ENCODE results near the gene IFI44. TPM values are rescaled to one million over a fixed set of nuclear protein-coding genes. Genes with fewer than 3 reads are reported as not detected.

IFI44 gene
- polyA plus RNA-seq, 1 donor (not counting 4 experiments of a cell fraction or from before 2014, with no cell fraction given): 97.0 TPM

DNA sequence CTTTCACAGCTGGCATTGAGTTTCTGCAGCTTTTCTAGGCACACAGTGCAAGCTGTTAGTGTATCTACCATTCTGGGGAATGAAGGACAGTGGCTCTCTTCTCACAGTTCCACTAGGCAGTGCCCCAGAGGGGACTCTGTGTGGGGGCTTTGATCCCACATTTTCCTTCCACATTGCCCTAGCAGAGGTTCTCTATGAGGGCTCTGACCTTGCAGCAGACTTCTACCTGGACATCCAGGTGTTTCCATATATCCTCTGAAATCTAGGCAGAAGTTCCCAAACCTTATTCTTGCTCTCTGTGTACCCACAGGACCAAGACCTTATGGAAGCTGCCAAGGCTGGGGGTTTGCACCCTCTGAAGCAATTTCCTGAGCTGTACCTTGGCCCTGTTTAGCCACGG, 2.4 kb upstream of the IFI44 start:
- DNase-seq (ENCODE audit: low read depth, low spot score): no peak
- FAIRE-seq: no peak
- Histone ChIP-seq H3K4me1 (ENCODE audit: control insufficient read depth, extremely low read depth, insufficient read depth, low read length) (no peaks in the 10 kb centered on the region), H3K27me3 (ENCODE audit: control insufficient read depth, extremely low read depth, insufficient read depth, low read length) (no peaks in the 10 kb centered on the region), H2AFZ (ENCODE audit: control insufficient read depth, low read length) (no peak overlapping the region), H4K20me1 (ENCODE audit: control insufficient read depth, extremely low read depth, insufficient read depth, low read length) (no peaks in the 10 kb centered on the region), H3K9ac (ENCODE audit: control insufficient read depth, extremely low read depth, insufficient read depth, low read length) (no peak overlapping the region), H3K9me3 (ENCODE audit: control insufficient read depth, low read depth, low read length) (no peaks in the 10 kb centered on the region), H3K4me2 (ENCODE audit: control insufficient read depth, extremely low read depth, insufficient read depth, low read depth, low read length) (no peak overlapping the region), H3K4me3 (ENCODE audit: control insufficient read depth in 2 of 3, extremely low read depth in 1 of 3, insufficient read depth in 2 of 3, low read depth in 1 of 3, low read length in 3 of 3) (no peak overlapping the region), H3K27ac (ENCODE audit: control insufficient read depth, insufficient read depth, low read length) (no peak overlapping the region), H3K36me3 (ENCODE audit: control insufficient read depth in 2 of 2, extremely low read depth in 1 of 2, insufficient read depth in 2 of 2, low read length in 2 of 2) (no peaks in the 10 kb centered on the region), H3K79me2 (ENCODE audit: control insufficient read depth, insufficient read depth, low read length) (peaks cover 10% of the 10 kb centered on the region), H3K9me1 (ENCODE audit: control insufficient read depth, extremely low read depth, insufficient read depth, low read length) (no peaks in the 10 kb centered on the region)
- dilution Hi-C loops (cut with MboI; ENCODE audit: extremely low pct_ligation_motif_present, low sequenced_read_pairs): no loop called here
- TF ChIP-seq EZH2 (IDR thresholded peaks at IDR 0.05; ENCODE audit: low read length): no peak
- TF ChIP-seq, protein P1, sequence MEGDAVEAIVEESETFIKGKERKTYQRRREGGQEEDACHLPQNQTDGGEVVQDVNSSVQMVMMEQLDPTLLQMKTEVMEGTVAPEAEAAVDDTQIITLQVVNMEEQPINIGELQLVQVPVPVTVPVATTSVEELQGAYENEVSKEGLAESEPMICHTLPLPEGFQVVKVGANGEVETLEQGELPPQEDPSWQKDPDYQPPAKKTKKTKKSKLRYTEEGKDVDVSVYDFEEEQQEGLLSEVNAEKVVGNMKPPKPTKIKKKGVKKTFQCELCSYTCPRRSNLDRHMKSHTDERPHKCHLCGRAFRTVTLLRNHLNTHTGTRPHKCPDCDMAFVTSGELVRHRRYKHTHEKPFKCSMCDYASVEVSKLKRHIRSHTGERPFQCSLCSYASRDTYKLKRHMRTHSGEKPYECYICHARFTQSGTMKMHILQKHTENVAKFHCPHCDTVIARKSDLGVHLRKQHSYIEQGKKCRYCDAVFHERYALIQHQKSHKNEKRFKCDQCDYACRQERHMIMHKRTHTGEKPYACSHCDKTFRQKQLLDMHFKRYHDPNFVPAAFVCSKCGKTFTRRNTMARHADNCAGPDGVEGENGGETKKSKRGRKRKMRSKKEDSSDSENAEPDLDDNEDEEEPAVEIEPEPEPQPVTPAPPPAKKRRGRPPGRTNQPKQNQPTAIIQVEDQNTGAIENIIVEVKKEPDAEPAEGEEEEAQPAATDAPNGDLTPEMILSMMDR (optimal IDR thresholded peaks at IDR 0.05 in 1 of 3, IDR thresholded peaks at IDR 0.05 in 1 of 3, conservative IDR thresholded peaks at IDR 0.05 in 1 of 3; ENCODE audit: extremely low read depth in 1 of 3, insufficient read depth in 2 of 3, low read length in 3 of 3): no peak

DNA sequence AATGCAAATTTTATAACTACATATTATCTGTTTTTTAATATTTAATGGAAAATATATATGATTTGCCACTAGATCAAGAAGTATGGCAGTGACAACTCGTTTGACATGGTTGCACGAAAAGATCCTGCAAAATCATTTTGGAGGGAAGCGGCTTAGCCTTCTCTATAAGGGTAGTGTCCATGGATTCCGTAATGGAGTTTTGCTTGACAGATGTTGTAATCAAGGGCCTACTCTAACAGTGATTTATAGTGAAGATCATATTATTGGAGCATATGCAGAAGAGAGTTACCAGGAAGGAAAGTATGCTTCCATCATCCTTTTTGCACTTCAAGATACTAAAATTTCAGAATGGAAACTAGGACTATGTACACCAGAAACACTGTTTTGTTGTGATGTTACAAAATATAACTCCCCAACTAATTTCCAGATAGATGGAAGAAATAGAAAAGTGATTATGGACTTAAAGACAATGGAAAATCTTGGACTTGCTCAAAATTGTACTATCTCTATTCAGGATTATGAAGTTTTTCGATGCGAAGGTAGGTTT, 556 bp downstream of the IFI44 start:
- Histone ChIP-seq H3K27ac (ENCODE audit: control insufficient read depth, insufficient read depth, low read length) (no peak overlapping the region), H2AFZ (ENCODE audit: control insufficient read depth, low read length) (peak overlapping the region; percentile 14), H3K4me3 (ENCODE audit: control insufficient read depth in 2 of 3, extremely low read depth in 1 of 3, insufficient read depth in 2 of 3, low read depth in 1 of 3, low read length in 3 of 3) (peak overlapping the region in 2 of 3 experiments; percentile 42 to 79), H3K9me1 (ENCODE audit: control insufficient read depth, extremely low read depth, insufficient read depth, low read length) (no peaks in the 10 kb centered on the region), H4K20me1 (ENCODE audit: control insufficient read depth, extremely low read depth, insufficient read depth, low read length) (no peaks in the 10 kb centered on the region), H3K4me2 (ENCODE audit: control insufficient read depth, extremely low read depth, insufficient read depth, low read depth, low read length) (peak overlapping the region; percentile 58), H3K79me2 (ENCODE audit: control insufficient read depth, insufficient read depth, low read length) (peaks cover 10% of the 10 kb centered on the region), H3K36me3 (ENCODE audit: control insufficient read depth in 2 of 2, extremely low read depth in 1 of 2, insufficient read depth in 2 of 2, low read length in 2 of 2) (no peaks in the 10 kb centered on the region), H3K9ac (ENCODE audit: control insufficient read depth, extremely low read depth, insufficient read depth, low read length) (no peak overlapping the region), H3K4me1 (ENCODE audit: control insufficient read depth, extremely low read depth, insufficient read depth, low read length) (no peaks in the 10 kb centered on the region), H3K9me3 (ENCODE audit: control insufficient read depth, low read depth, low read length) (no peaks in the 10 kb centered on the region), H3K27me3 (ENCODE audit: control insufficient read depth, extremely low read depth, insufficient read depth, low read length) (no peaks in the 10 kb centered on the region)
- dilution Hi-C loops (cut with MboI; ENCODE audit: extremely low pct_ligation_motif_present, low sequenced_read_pairs): no loop called here
- TF ChIP-seq EZH2 (IDR thresholded peaks at IDR 0.05; ENCODE audit: low read length): no peak
- no peak for DNase-seq (ENCODE audit: low read depth, low spot score)
- FAIRE-seq: no peak

DNA sequence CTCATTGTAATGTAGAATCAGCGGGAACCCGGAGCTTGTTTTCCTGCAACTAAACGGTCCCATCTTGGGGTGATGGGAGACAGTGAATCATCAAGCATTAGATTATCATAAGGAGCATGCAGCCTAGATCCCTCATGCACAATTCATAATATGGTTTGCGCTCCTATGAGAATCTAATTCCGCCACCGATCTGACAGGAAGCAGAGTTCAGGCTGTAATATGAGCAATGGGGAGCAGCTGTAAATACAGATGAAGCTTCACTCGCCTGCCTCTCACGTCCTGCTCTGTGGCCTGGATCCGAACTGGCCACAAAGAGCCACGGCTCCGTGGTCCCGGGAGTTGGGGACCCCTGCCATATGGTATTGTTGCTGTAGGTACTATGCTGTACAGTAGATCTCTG, 1.6 kb downstream of the IFI44 start:
- H3K27me3 ChIP-seq (ENCODE audit: control insufficient read depth, extremely low read depth, insufficient read depth, low read length): no peaks in the 10 kb centered on the region
- H3K9me3 ChIP-seq (ENCODE audit: control insufficient read depth, low read depth, low read length): no peaks in the 10 kb centered on the region
- dilution Hi-C loops (cut with MboI; ENCODE audit: extremely low pct_ligation_motif_present, low sequenced_read_pairs): no loop called here
- no peak for FAIRE-seq
- no peaks in the 10 kb centered on the region for H4K20me1 ChIP-seq (ENCODE audit: control insufficient read depth, extremely low read depth, insufficient read depth, low read length)
- H3K36me3 ChIP-seq (ENCODE audit: control insufficient read depth in 2 of 2, extremely low read depth in 1 of 2, insufficient read depth in 2 of 2, low read length in 2 of 2): peaks cover 0 to 2% of the 10 kb centered on the region in 2 experiments
- TF ChIP-seq, protein P1 (optimal IDR thresholded peaks at IDR 0.05 in 1 of 3, IDR thresholded peaks at IDR 0.05 in 1 of 3, conservative IDR thresholded peaks at IDR 0.05 in 1 of 3; ENCODE audit: extremely low read depth in 1 of 3, insufficient read depth in 2 of 3, low read length in 3 of 3): no peak
- TF ChIP-seq EZH2 (IDR thresholded peaks at IDR 0.05; ENCODE audit: low read length): no peak
- H3K9me1 ChIP-seq (ENCODE audit: control insufficient read depth, extremely low read depth, insufficient read depth, low read length): no peaks in the 10 kb centered on the region
- peak overlapping the region in 2 of 3 experiments; percentile 3 to 79 for H3K4me3 ChIP-seq (ENCODE audit: control insufficient read depth in 2 of 3, extremely low read depth in 1 of 3, insufficient read depth in 2 of 3, low read depth in 1 of 3, low read length in 3 of 3)
- no peak overlapping the region for H3K27ac ChIP-seq (ENCODE audit: control insufficient read depth, insufficient read depth, low read length)
- H3K79me2 ChIP-seq (ENCODE audit: control insufficient read depth, insufficient read depth, low read length): peaks cover 10% of the 10 kb centered on the region
- H2AFZ ChIP-seq (ENCODE audit: control insufficient read depth, low read length): no peak overlapping the region
- no peaks in the 10 kb centered on the region for H3K4me1 ChIP-seq (ENCODE audit: control insufficient read depth, extremely low read depth, insufficient read depth, low read length)
- no peak for DNase-seq (ENCODE audit: low read depth, low spot score)
- H3K9ac ChIP-seq (ENCODE audit: control insufficient read depth, extremely low read depth, insufficient read depth, low read length): no peak overlapping the region
- no peak overlapping the region for H3K4me2 ChIP-seq (ENCODE audit: control insufficient read depth, extremely low read depth, insufficient read depth, low read depth, low read length)

All from keratinocyte (primary cell).